SU-DHL-6 (cell line): ENCODE data around the gene PGK2.

Experiments
- EZH2phosphoT487 ChIP-seq: fragments of 200-600 bp; sonication (generic), shearing (Covaris generic); conservative IDR thresholded peaks from 2 replicates; pipeline ENCODE4 v1.6.1; 2018; ENCODE audit warnings: mild to moderate bottlenecking, antibody characterized with exemption, low read length, moderate library complexity, mixed read lengths
- TF ChIP-seq, protein P1 (sequence below): fragments of 200-600 bp; sonication (generic); IDR thresholded peaks from one replicate; pipeline ENCODE4 v1.5.1; 2017; ENCODE audit warnings: antibody characterized with exemption, mild to moderate bottlenecking, low read length, moderate library complexity; ENCODE audit not compliant: insufficient read depth, poor library complexity, severe bottlenecking

DNA sequence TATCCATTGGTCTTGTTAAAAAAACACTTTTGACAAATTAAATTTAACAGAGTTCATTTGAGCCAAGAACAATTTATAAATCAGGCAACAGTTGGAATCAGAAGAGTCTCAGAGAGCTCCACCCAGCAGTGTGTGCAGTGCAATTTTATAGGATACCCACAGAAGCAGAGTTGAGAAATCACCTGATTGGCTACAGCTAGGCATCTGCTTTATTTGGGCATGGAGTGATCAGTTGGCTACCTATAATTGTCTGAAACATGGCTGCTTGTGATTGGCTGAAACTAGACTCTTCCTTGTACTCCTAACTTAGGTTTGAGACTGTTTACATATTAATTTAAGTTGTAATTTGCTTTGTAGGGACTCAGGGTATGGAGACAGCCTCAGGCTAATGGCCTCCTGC is 12.0 kb downstream of the PGK2 start:
- TF ChIP-seq, protein P1, sequence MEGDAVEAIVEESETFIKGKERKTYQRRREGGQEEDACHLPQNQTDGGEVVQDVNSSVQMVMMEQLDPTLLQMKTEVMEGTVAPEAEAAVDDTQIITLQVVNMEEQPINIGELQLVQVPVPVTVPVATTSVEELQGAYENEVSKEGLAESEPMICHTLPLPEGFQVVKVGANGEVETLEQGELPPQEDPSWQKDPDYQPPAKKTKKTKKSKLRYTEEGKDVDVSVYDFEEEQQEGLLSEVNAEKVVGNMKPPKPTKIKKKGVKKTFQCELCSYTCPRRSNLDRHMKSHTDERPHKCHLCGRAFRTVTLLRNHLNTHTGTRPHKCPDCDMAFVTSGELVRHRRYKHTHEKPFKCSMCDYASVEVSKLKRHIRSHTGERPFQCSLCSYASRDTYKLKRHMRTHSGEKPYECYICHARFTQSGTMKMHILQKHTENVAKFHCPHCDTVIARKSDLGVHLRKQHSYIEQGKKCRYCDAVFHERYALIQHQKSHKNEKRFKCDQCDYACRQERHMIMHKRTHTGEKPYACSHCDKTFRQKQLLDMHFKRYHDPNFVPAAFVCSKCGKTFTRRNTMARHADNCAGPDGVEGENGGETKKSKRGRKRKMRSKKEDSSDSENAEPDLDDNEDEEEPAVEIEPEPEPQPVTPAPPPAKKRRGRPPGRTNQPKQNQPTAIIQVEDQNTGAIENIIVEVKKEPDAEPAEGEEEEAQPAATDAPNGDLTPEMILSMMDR, result no peak
- TF ChIP-seq EZH2phosphoT487, result no peak
